ENCODE data around the gene TMPO. TPM values are rescaled to one million over a fixed set of nuclear protein-coding genes. Genes with fewer than 3 reads are reported as not detected.

The TMPO gene
- total RNA-seq, 2 experiments from 2014 or later, result 64.1 to 73.3 TPM

GRCh38 chr12:98538031-98538430 lies 22.6 kb downstream of the TMPO start:
- intact Hi-C loops (cut with DNase I, micrococcal nuclease), result no loop called here
- H3K9me3 Mint-ChIP-seq, result no peaks in the 10 kb centered on the region
- Histone ChIP-seq H3K27me3 (ENCODE audit: control insufficient read depth in 1 of 2, insufficient read depth in 2 of 2, low read length in 2 of 2) (no peaks in the 10 kb centered on the region), H3K4me1 (ENCODE audit: insufficient read depth, low read length) (no peaks in the 10 kb centered on the region), H3K27ac (ENCODE audit: low read depth in 1 of 2, low read length in 2 of 2) (no peak overlapping the region), H3K36me3 (ENCODE audit: insufficient read depth, low read length) (peaks cover 78% of the 10 kb centered on the region), H3K4me3 (ENCODE audit: low read length) (no peak overlapping the region), H3K9me3 (ENCODE audit: control insufficient read depth in 1 of 2, insufficient read depth in 1 of 2, low read length in 2 of 2) (no peaks in the 10 kb centered on the region)
- DNase-seq, result no peak
- TF ChIP-seq, protein P1, sequence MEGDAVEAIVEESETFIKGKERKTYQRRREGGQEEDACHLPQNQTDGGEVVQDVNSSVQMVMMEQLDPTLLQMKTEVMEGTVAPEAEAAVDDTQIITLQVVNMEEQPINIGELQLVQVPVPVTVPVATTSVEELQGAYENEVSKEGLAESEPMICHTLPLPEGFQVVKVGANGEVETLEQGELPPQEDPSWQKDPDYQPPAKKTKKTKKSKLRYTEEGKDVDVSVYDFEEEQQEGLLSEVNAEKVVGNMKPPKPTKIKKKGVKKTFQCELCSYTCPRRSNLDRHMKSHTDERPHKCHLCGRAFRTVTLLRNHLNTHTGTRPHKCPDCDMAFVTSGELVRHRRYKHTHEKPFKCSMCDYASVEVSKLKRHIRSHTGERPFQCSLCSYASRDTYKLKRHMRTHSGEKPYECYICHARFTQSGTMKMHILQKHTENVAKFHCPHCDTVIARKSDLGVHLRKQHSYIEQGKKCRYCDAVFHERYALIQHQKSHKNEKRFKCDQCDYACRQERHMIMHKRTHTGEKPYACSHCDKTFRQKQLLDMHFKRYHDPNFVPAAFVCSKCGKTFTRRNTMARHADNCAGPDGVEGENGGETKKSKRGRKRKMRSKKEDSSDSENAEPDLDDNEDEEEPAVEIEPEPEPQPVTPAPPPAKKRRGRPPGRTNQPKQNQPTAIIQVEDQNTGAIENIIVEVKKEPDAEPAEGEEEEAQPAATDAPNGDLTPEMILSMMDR (IDR thresholded peaks at IDR 0.05), result no peak
- H3K4me3 Mint-ChIP-seq, result no peak overlapping the region
- no peak overlapping the region for H3K27ac Mint-ChIP-seq
- peaks cover 93% of the 10 kb centered on the region for H3K36me3 Mint-ChIP-seq (ENCODE audit: low read depth)
- H3K4me1 Mint-ChIP-seq (ENCODE audit: low read depth), result peaks cover 13% of the 10 kb centered on the region
- no peaks in the 10 kb centered on the region for H3K27me3 Mint-ChIP-seq
- no peak for ATAC-seq (ENCODE audit: poor library complexity)
- ChIA-PET POLR2A (no interaction called here), CTCF (interaction anchor here (1.4 kb wide), 1 partner anchor 22 kb away, joined by 3 read pairs; no protein-coding TSS in a partner anchor)

GRCh38 chr12:98543701-98544100 lies 28.3 kb downstream of the TMPO start:
- H3K4me1 ChIP-seq (ENCODE audit: insufficient read depth, low read length), result no peaks in the 10 kb centered on the region
- H3K4me3 ChIP-seq (ENCODE audit: low read length), result no peak overlapping the region
- no peak overlapping the region for H3K4me3 Mint-ChIP-seq
- peaks cover 87% of the 10 kb centered on the region for H3K36me3 Mint-ChIP-seq (ENCODE audit: low read depth)
- POLR2A ChIA-PET, result interaction anchor here (0.9 kb wide), 2 partner anchors 27 to 49 kb away, joined by 3 read pairs; no protein-coding TSS in a partner anchor
- no peaks in the 10 kb centered on the region for H3K9me3 ChIP-seq (ENCODE audit: control insufficient read depth in 1 of 2, insufficient read depth in 1 of 2, low read length in 2 of 2)
- CTCF ChIA-PET, result interaction anchor here (1.2 kb wide), 1 partner anchor 12 kb away, joined by 9 read pairs; no protein-coding TSS in a partner anchor
- ATAC-seq (ENCODE audit: poor library complexity) (no peak), DNase-seq (no peak)
- H3K9me3 Mint-ChIP-seq, result no peaks in the 10 kb centered on the region
- H3K27ac ChIP-seq (ENCODE audit: low read depth in 1 of 2, low read length in 2 of 2), result no peak overlapping the region
- H3K36me3 ChIP-seq (ENCODE audit: insufficient read depth, low read length), result peaks cover 63% of the 10 kb centered on the region
- intact Hi-C loops (cut with DNase I, micrococcal nuclease), result no loop called here
- TF ChIP-seq, protein P1 (IDR thresholded peaks at IDR 0.05), result no peak
- peak overlapping the region; percentile 12 for H3K27ac Mint-ChIP-seq
- no peaks in the 10 kb centered on the region for H3K27me3 ChIP-seq (ENCODE audit: control insufficient read depth in 1 of 2, insufficient read depth in 2 of 2, low read length in 2 of 2)
- H3K27me3 Mint-ChIP-seq, result no peaks in the 10 kb centered on the region
- peaks cover 6% of the 10 kb centered on the region for H3K4me1 Mint-ChIP-seq (ENCODE audit: low read depth)

GRCh38 chr12:98544751-98545150 lies 29.4 kb downstream of the TMPO start:
- Mint-ChIP-seq H3K27me3 (no peaks in the 10 kb centered on the region), H3K36me3 (ENCODE audit: low read depth) (peaks cover 88% of the 10 kb centered on the region), H3K4me1 (ENCODE audit: low read depth) (peaks cover 6% of the 10 kb centered on the region), H3K9me3 (no peaks in the 10 kb centered on the region), H3K27ac (no peak overlapping the region), H3K4me3 (no peak overlapping the region)
- ATAC-seq (ENCODE audit: poor library complexity) (no peak), DNase-seq (no peak)
- TF ChIP-seq, protein P1 (IDR thresholded peaks at IDR 0.05), result no peak
- Histone ChIP-seq H3K4me3 (ENCODE audit: low read length) (no peak overlapping the region), H3K36me3 (ENCODE audit: insufficient read depth, low read length) (peaks cover 71% of the 10 kb centered on the region), H3K4me1 (ENCODE audit: insufficient read depth, low read length) (no peaks in the 10 kb centered on the region), H3K9me3 (ENCODE audit: control insufficient read depth in 1 of 2, insufficient read depth in 1 of 2, low read length in 2 of 2) (no peaks in the 10 kb centered on the region), H3K27me3 (ENCODE audit: control insufficient read depth in 1 of 2, insufficient read depth in 2 of 2, low read length in 2 of 2) (no peaks in the 10 kb centered on the region), H3K27ac (ENCODE audit: low read depth in 1 of 2, low read length in 2 of 2) (no peak overlapping the region)
- ChIA-PET CTCF (interaction anchor here (1.0 kb wide), 1 partner anchor 8 kb away, joined by 3 read pairs; no protein-coding TSS in a partner anchor), POLR2A (interaction anchor here (0.9 kb wide), 2 partner anchors 11 to 48 kb away, joined by 3 to 4 read pairs; no protein-coding TSS in a partner anchor)
- intact Hi-C loops (cut with DNase I, micrococcal nuclease), result no loop called here
